IMR-90 (cell line): ENCODE data around the gene GRID1.

ENCODE experiments used
- CTCF ChIP-seq: conservative IDR thresholded peaks from 2 replicates; pipeline ENCODE4 v1.5.1; 2012; ENCODE audit warnings: mild to moderate bottlenecking, low read depth, low read length, improper control_type of control experiment
- POLR2A ChIP-seq: IDR thresholded peaks from 2 replicates; pipeline ENCODE4 v1.6.1; 2012; ENCODE audit warnings: mild to moderate bottlenecking, low read depth, low read length

DNA sequence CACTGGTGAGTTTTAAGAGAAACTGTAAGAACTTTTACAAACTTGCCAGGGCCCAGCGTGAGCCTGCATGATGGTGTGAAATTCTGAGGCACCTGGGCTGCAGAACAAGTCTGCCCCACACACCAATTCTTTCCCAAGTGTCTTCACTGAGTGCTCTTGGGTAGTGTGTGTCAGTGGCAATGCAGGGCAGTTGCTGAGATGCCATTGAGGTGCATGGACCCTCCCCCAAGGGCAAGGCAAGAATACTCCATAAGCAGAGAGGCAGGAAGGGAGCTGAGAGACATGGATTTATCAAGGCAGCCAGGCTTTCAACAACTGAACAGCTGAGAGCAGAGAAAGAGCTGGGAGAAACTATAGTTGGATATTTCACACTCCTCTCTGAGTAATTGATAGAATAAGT, 801.2 kb downstream of the GRID1 start:
- no peak for TF ChIP-seq POLR2A
- no peak for TF ChIP-seq CTCF
